Renal cortical epithelial cell (primary cell): ENCODE results near the gene PTPRM. TPM values are rescaled to one million over a fixed set of nuclear protein-coding genes. Genes with fewer than 3 reads are reported as not detected.

Experiments used
- DNase-seq: peaks from one replicate; pipeline ENCODE4 v3.0.0-alpha.2; 2011; ENCODE audit warnings: low read depth
- total RNA-seq: library from RNA; depleted of rRNA; stranded (reverse); fragments of >200 nt; gene quantifications from 2 replicates; pipeline ENCODE4 v1.2.3, GENCODE V29; 2014

PTPRM gene
- total RNA-seq, 1 donor from 2014 or later, result 263 TPM

- DNase-seq, result no peak
Measured at GRCh38 chr18:7600036-7600435, 32.9 kb downstream of the PTPRM start.

- no peak for DNase-seq
Measured at GRCh38 chr18:7600528-7601245, 33.6 kb downstream of the PTPRM start.

GRCh38 chr18:7601246-7601615, 34.1 kb downstream of the PTPRM start:
- peak; percentile 95 for DNase-seq

DNA sequence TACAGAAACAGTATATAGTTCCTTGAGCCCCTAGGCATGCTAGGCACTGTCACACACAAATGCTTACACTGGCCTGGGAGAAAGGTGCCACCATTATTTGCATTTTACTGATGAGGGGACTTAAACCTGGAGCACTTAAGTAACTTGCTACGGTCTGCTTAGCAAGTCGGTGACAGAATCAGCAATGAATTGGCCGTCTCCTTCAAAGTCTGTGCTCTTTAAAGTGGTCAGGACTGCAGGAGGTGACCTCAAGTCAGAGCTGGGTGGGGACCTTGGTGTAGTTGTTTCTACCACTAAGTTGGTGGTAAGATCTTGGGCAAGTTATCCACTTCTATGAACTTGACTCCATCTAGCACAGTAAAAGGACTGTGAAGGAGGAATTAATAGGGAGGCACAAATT, 34.8 kb downstream of the PTPRM start:
- DNase-seq, result peak; percentile 63

DNA sequence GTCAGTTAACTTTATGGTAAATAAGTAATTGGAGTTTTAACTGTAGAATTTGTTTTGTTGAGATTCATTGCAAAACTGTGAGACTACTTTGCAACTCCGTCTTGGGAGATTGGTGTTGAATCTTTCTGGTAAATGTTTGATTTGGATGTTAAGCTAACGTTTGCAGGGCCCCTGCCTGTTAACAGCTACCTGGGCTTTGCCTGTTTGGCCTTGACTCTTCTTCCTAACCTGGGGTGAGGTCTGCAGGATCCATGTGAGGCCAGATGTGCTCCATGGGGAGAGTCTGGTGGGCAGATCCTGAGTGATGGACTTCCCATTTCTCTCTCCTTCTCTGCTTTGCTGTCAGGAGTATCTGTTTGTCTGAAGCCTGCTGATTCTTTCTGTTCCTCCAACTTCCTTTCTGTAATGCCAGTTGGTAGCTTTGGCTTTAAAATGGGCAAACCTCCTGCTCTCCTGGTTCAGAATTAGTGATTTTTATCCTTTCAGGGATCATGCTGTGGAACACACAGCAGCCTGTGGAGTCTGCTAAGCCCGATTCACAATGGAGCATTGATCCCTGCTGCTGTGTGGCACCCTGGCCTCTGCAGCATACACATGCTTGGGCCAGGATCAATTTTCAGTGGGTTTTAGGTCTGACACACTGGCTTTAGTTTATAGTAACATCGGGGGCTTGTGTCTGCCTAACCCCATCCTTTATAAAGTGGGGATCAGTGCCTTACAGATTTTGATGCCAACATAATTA, 36.3 kb downstream of the PTPRM start:
- DNase-seq, result no peak

- DNase-seq, result no peak
Measured at GRCh38 chr18:7604361-7604760, 37.2 kb downstream of the PTPRM start.

DNA sequence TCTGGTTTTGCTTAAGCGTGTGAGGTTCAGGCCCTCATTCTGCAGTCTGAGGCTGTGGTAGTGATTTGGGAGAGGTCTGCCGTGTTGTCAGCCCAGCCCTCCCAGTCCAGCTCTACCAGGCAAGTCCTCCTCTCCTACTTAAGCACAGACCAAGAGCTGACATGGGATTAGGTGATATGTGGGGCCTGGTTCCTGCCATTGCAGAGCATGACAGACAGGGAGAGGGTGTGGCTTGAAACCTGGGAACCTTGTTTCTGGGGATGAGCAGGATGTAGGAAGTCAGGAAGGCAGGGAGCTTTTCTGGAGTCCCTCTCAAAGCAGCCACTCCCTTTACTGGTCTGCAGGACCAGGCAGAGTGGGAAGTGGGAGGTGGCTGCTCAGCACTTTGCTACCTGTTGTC, 38.6 kb downstream of the PTPRM start:
- DNase-seq, result no peak

DNA sequence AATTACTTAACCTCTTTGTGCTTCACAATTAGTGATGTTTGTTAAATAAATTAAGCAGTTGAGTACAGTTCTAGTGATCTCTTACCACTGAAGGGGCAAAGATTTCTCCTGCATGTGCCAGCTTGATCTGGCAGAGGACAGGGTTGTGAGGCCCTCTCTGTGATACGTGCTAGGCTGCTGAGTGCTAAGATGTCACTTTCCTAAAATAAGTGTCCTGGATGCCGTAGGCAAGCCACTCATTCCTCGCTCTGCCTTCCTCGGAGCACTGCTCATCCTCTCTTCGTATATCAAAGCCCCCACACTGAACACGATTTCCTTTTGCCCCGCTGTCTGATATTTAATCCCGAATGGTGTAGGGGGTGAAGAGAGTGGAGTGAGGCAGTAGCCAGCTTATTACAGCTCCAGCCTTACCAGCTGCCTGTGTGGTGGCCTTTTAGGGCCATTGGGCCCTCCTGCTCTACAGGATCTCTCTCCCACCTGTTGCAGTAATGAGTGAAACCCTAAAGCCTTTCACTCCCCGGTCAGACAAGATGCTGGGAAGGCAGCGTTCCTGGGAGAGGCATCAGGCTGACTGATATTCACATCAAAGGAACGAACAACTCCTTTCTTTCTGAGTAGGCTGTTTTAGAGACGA, 40.5 kb downstream of the PTPRM start:
- no peak for DNase-seq

DNA sequence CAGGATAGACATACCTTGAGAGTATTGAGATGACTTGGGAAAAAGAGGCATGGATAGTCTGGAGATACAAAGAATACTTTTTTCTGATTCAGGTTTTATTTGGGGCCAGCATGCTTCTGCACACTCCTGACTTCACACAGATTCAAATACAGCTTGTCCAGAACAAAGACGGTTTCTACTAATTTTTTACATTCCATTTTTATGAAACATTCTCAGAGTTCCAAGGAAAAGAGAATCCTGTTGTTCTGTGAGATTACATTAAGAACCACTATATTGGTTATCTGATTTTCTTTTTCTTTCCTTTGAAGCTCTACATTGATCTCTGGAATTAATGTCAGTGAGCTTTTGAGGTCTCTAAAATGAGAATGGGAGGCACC, 41.0 kb downstream of the PTPRM start:
- DNase-seq, result no peak

GRCh38 chr18:7608781-7609201, 41.7 kb downstream of the PTPRM start:
- DNase-seq, result no peak

- DNase-seq, result peak; percentile 55
Measured at GRCh38 chr18:7609617-7610016, 42.5 kb downstream of the PTPRM start.

GRCh38 chr18:7614042-7614441, 46.9 kb downstream of the PTPRM start:
- no peak for DNase-seq

GRCh38 chr18:7615840-7616239, 48.7 kb downstream of the PTPRM start:
- DNase-seq, result no peak

- peak; percentile 34 for DNase-seq
Measured at GRCh38 chr18:7616661-7617060, 49.5 kb downstream of the PTPRM start.

GRCh38 chr18:7617738-7618422, 50.8 kb downstream of the PTPRM start:
- peak; percentile 96 for DNase-seq

GRCh38 chr18:7618891-7619442, 51.9 kb downstream of the PTPRM start:
- DNase-seq, result peak; percentile 68

- DNase-seq, result peak; percentile 38
Measured at GRCh38 chr18:7619676-7620075, 52.6 kb downstream of the PTPRM start.

GRCh38 chr18:7622721-7623120, 55.6 kb downstream of the PTPRM start:
- no peak for DNase-seq

GRCh38 chr18:7623681-7624080, 56.6 kb downstream of the PTPRM start:
- peak; percentile 32 for DNase-seq

- no peak for DNase-seq
Measured at GRCh38 chr18:7624697-7625096, 57.6 kb downstream of the PTPRM start.

GRCh38 chr18:7626175-7626921, 59.2 kb downstream of the PTPRM start:
- DNase-seq, result no peak
